GM12891 (cell line): Measurements from ENCODE around the gene TBC1D22A.

Experiments used
- POLR2A ChIP-seq: IDR thresholded peaks from 2 replicates; pipeline ENCODE4 v1.6.1; 2011; ENCODE audit warnings: low read depth, low read length, control low read depth
- POLR2AphosphoS5 ChIP-seq: IDR thresholded peaks from 2 replicates; pipeline ENCODE4 v1.6.1; 2011; ENCODE audit warnings: low read depth, low read length, control low read depth

DNA sequence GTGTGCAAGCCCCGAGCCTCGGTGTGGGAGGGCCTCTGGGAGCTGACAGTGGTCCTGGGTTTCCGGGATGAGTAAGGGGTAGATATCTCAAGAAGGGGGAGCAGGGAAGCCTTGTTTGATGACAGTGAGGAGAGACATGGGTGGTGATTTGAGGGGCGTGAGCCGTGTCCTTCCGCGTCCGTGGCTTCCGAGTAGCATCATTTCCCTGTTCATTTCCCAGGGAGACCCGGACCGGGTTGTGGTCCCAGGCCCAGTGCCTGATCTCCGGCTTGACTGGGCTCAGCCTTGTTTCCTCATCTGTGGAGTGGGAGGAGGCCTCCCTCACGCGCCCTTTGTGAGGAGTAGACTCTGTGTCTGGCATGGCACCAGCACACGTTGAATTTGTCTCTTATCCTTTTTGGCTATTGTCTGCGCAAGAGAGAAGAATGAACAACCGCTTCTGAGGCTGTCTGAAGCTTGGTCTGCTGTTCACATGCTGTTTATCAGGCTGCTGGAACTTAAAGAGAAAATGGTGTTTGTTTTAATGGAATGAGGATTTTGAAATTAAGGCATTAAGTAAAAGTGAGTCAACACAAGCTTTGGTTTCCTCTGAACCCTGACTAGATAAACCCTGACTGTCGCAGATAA, 348.5 kb downstream of the TBC1D22A start:
- TF ChIP-seq POLR2AphosphoS5: no peak
- TF ChIP-seq POLR2A: no peak
